IMR-90 (cell line): ENCODE measurements around the gene URB1. TPM values are rescaled to one million over a fixed set of nuclear protein-coding genes. Genes with fewer than 3 reads are reported as not detected.

ENCODE experiments used
- ATAC-seq: fragments of 200-7000 bp; cut with Tn5 transposase; 2 replicates; pipeline ENCODE4 v1.9.1; 2020; ENCODE audit warnings: low read depth, mild to moderate bottlenecking, moderate library complexity
- BruUV-seq: library from RNA; stranded (reverse); fragments of 400-500 nt; replicated peaks from 2 replicates; lab custom pipeline; 2021; lab: Mats Ljungman, UMichigan
- CTCF ChIA-PET: fragments of 300-600 bp; formaldehyde crosslinking; extraction: SDS; loops from one replicate; lab custom pipeline; 2021; ENCODE audit warnings: antibody characterized with exemption; lab: Yijun Ruan, JAX
- POLR2A ChIA-PET: fragments of 300-600 bp; sonication (Branson Sonifier 250); formaldehyde crosslinking; loops from one replicate; lab custom pipeline; 2022; ENCODE audit warnings: antibody characterized with exemption; ENCODE audit not compliant: unreplicated experiment; lab: Charles Lee
- DNase-seq: peaks from one replicate; pipeline ENCODE4 v3.0.0; 2013
- H2AFZ ChIP-seq: replicated peaks from 2 replicates; pipeline ENCODE3; 2013; ENCODE audit warnings: low read length, mild to moderate bottlenecking; ENCODE audit not compliant: poor library complexity
- H2AK5ac ChIP-seq: 2 replicates; pipeline ENCODE4 v1.6.1; 2013; ENCODE audit warnings: low read depth, low read length, inconsistent platforms
- H2AK9ac ChIP-seq: replicated peaks from 2 replicates; pipeline ENCODE3; 2013; ENCODE audit warnings: mild to moderate bottlenecking, low read depth, low read length, moderate library complexity; ENCODE audit not compliant: poor library complexity
- H2BK120ac ChIP-seq: 2 replicates; pipeline ENCODE4 v1.6.1; 2013; ENCODE audit warnings: low read depth, low read length, inconsistent platforms
- H2BK15ac ChIP-seq: 3 replicates; pipeline ENCODE4 v1.6.1; 2013; ENCODE audit warnings: low read depth, low read length, inconsistent platforms
- H2BK20ac ChIP-seq: 2 replicates; pipeline ENCODE4 v1.6.1; 2013; ENCODE audit warnings: low read depth, mild to moderate bottlenecking, inconsistent platforms, low read length, moderate library complexity
- H2BK5ac ChIP-seq: 2 replicates; pipeline ENCODE4 v1.6.1; 2013; ENCODE audit warnings: mild to moderate bottlenecking, low read depth, low read length, inconsistent platforms; ENCODE audit not compliant: poor library complexity, severe bottlenecking
- H3K14ac ChIP-seq: replicated peaks from 2 replicates; pipeline ENCODE4 v1.6.1; 2013; ENCODE audit warnings: low read depth, low read length, inconsistent platforms
- H3K18ac ChIP-seq: 2 replicates; pipeline ENCODE4 v1.6.1; 2013; ENCODE audit warnings: low read depth, low read length, control low read depth
- H3K23ac ChIP-seq: 2 replicates; pipeline ENCODE4 v1.6.1; 2013; ENCODE audit warnings: low read depth, low read length, inconsistent platforms
- H3K27ac ChIP-seq: 2 replicates; pipeline ENCODE4 v1.5.1; 2013; ENCODE audit warnings: mild to moderate bottlenecking, control low read depth, low read length; ENCODE audit not compliant: insufficient read depth
- H3K27me3 ChIP-seq: 2 replicates; pipeline ENCODE4 v1.6.1; 2013; ENCODE audit warnings: low read length; ENCODE audit not compliant: control insufficient read depth, insufficient read depth
- H3K36me3 ChIP-seq: 2 replicates; pipeline ENCODE4 v1.6.1; 2013; ENCODE audit warnings: low read length, mixed read lengths; ENCODE audit not compliant: control insufficient read depth, insufficient read depth
- H3K4ac ChIP-seq: 2 replicates; pipeline ENCODE4 v1.6.1; 2013; ENCODE audit warnings: low read depth, low read length, inconsistent platforms
- H3K4me1 ChIP-seq: 2 replicates; pipeline ENCODE4 v1.6.1; 2013; ENCODE audit warnings: low read length, mixed read lengths; ENCODE audit not compliant: control insufficient read depth, insufficient read depth
- H3K4me2 ChIP-seq: 2 replicates; pipeline ENCODE4 v1.6.1; 2013; ENCODE audit warnings: low read depth, mild to moderate bottlenecking, control low read depth, low read length, moderate library complexity
- H3K4me3 ChIP-seq: 2 replicates; pipeline ENCODE4 v1.5.1; 2013; ENCODE audit warnings: low read depth, mild to moderate bottlenecking, control low read depth, low read length, moderate library complexity; ENCODE audit not compliant: insufficient read depth
- H3K56ac ChIP-seq: 2 replicates; pipeline ENCODE4 v1.6.1; 2013; ENCODE audit warnings: low read length, inconsistent platforms; ENCODE audit not compliant: insufficient read depth; ENCODE audit errors: extremely low read depth
- H3K79me1 ChIP-seq, 2 experiments: 2 replicates each; pipeline ENCODE4 v1.6.1; 2013; ENCODE audit warnings: low read length in 2 of 2, inconsistent platforms in 1 of 2, low read depth in 1 of 2
- H3K9ac ChIP-seq: 2 replicates; pipeline ENCODE4 v1.6.1; 2013; ENCODE audit warnings: low read depth, low read length, control low read depth
- H3K9me1 ChIP-seq: 2 replicates; pipeline ENCODE4 v1.6.1; 2013; ENCODE audit warnings: low read length, inconsistent platforms; ENCODE audit not compliant: insufficient read depth
- H3K9me3 ChIP-seq: 2 replicates; pipeline ENCODE4 v1.6.1; 2013; ENCODE audit warnings: low read length; ENCODE audit not compliant: control insufficient read depth, insufficient read depth
- H4K20me1 ChIP-seq: 2 replicates; pipeline ENCODE4 v1.6.1; 2013; ENCODE audit warnings: low read length, inconsistent platforms; ENCODE audit not compliant: insufficient read depth
- H4K5ac ChIP-seq: 2 replicates; pipeline ENCODE4 v1.6.1; 2013; ENCODE audit warnings: mild to moderate bottlenecking, low read depth, low read length, control low read depth
- H4K8ac ChIP-seq, 2 experiments: 2 replicates each; pipeline ENCODE4 v1.6.1; 2013; ENCODE audit warnings: low read depth in 2 of 2, low read length in 2 of 2, control low read depth in 1 of 2, inconsistent platforms in 1 of 2
- H4K91ac ChIP-seq: 2 replicates; pipeline ENCODE4 v1.6.1; 2013; ENCODE audit warnings: low read depth, low read length, inconsistent platforms; ENCODE audit not compliant: insufficient read depth
- RFX5 ChIP-seq: IDR thresholded peaks from 2 replicates; pipeline ENCODE4 v1.8.0; 2012; ENCODE audit warnings: low read depth, mild to moderate bottlenecking, low read length, moderate library complexity
- WGBS, 2 experiments: methylation state at CpG; one replicate each; pipeline versions ENCODE4 v1.1.5 to v1.1.7; 2013; ENCODE audit warnings: missing lambda C conversion rate in 2 of 2; ENCODE audit not compliant: insufficient read length in 1 of 2; ENCODE audit errors: extremely low coverage in 2 of 2; 5-methylcytosine and 5-hydroxymethylcytosine counted together
- dilution Hi-C: fragments of 300-500 bp; cut with HindIII; formaldehyde crosslinking; loops from one replicate; pipeline ENCODE4 v1.14.3; 2018; ENCODE audit warnings: low sequenced_read_pairs; ENCODE audit not compliant: unreplicated experiment
- in situ Hi-C: fragments of 300-500 bp; cut with MboI; formaldehyde crosslinking; loops from 3 replicates; pipeline ENCODE4 v1.14.3; 2019; ENCODE audit warnings: low sequenced_read_pairs, inconsistent platforms, mixed read lengths
- intact Hi-C: fragments of 100-400 bp; cut with micrococcal nuclease; formaldehyde crosslinking; loops from 2 replicates; pipeline ENCODE4 v1.10.0; 2022
- polyA plus RNA-seq, 3 experiments: library from polyadenylated mRNA; depleted of rRNA; stranded (reverse); fragments of >200 nt; gene quantifications; 2 replicates each; pipeline ENCODE4 v1.2.3, GENCODE V29; 2012; ENCODE audit warnings: low replicate concordance in 1 of 3
- total RNA-seq: library from RNA; depleted of rRNA; stranded (reverse); fragments of >200 nt; gene quantifications from 2 replicates; pipeline ENCODE4 v1.2.3, GENCODE V29; 2012

The URB1 gene
- total and polyA plus RNA-seq, 2 of the 4 experiments (the other 2 are of a cell fraction): 9.2 to 12.7 TPM

DNA sequence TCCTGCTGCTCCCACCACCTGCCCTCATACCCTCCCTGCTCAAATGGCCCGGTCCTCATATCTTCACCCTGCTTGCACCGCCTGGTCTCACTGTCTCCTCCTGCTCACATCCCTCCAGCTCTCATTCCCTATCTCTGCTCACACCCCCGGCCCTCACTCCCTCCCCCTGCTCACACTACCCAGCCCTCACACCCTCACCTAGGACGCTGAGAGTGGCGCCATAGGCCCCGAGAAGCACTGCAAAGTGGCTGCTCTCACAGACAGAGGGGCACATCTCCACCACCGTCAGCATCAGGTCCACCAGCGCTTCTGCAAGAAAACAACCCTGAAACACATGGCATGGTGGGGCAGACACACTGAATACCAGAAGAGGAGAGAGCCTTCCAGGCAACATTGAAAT is 55.6 kb downstream of the URB1 start:
- Histone ChIP-seq H3K27ac (no peak overlapping the region), H3K27me3 (no peaks in the 10 kb centered on the region), H3K9me1 (no peaks in the 10 kb centered on the region), H3K36me3 (peaks cover 53% of the 10 kb centered on the region), H3K14ac (no peak overlapping the region), H3K4me3 (no peak overlapping the region), H3K9ac (no peak overlapping the region), H3K4me2 (no peak overlapping the region), H3K56ac (no peak overlapping the region), H2AK5ac (no peak overlapping the region), H3K4ac (no peak overlapping the region), H2BK20ac (no peak overlapping the region), H4K91ac (no peak overlapping the region), H2BK15ac (no peak overlapping the region), H2BK5ac (no peak overlapping the region), H3K9me3 (no peaks in the 10 kb centered on the region), H2AK9ac (no peak overlapping the region), H4K5ac (no peak overlapping the region), H4K8ac (no peak overlapping the region), H2BK120ac (no peak overlapping the region), H3K79me1 (peaks cover 5 to 10% of the 10 kb centered on the region in 2 experiments; a peak in 2 of 4 replicates), H2AFZ (no peak overlapping the region), H3K23ac (no peak overlapping the region), H4K20me1 (no peaks in the 10 kb centered on the region), H3K4me1 (no peaks in the 10 kb centered on the region), H3K18ac (no peak overlapping the region)
- intact Hi-C loops (no loop called here), dilution Hi-C loops (no loop called here), in situ Hi-C loops (no loop called here)
- WGBS, 2 experiments: 80% methylated on average over 1 of the region's 8 CpGs; no CpG with 5 or more reads in 1 of the 2 experiments
- DNase-seq (no peak), ATAC-seq (no peak)
- ChIA-PET CTCF (no interaction called here), POLR2A (no interaction called here)
- TF ChIP-seq RFX5: no peak
- no TSS peak for BruUV-seq
